Gastrocnemius medialis (tissue), 4 donors: ENCODE results near the gene OXCT1.

ENCODE experiments used
- POLR2A ChIP-seq, 2 donors: fragments of 450-650 bp; IDR thresholded peaks; one replicate each; pipeline ENCODE4 v1.6.1; 2017; ENCODE audit warnings: antibody characterized with exemption in 2 of 2, mild to moderate bottlenecking in 2 of 2, moderate library complexity in 2 of 2
- TF ChIP-seq, protein P1 (sequence below), 5 experiments: fragments of 450-650 bp in 3 of 5; fragments of 200-600 bp in 2 of 5; sonication (generic) in 2 of 5; IDR thresholded peaks in 4 of 5; conservative IDR thresholded peaks in 1 of 5; 1 replicate in 4 of 5; 2 replicates in 1 of 5; pipeline ENCODE4 v1.5.1; 2016 to 2019; ENCODE audit warnings: antibody characterized with exemption in 5 of 5, mild to moderate bottlenecking in 3 of 5, moderate library complexity in 3 of 5

DNA sequence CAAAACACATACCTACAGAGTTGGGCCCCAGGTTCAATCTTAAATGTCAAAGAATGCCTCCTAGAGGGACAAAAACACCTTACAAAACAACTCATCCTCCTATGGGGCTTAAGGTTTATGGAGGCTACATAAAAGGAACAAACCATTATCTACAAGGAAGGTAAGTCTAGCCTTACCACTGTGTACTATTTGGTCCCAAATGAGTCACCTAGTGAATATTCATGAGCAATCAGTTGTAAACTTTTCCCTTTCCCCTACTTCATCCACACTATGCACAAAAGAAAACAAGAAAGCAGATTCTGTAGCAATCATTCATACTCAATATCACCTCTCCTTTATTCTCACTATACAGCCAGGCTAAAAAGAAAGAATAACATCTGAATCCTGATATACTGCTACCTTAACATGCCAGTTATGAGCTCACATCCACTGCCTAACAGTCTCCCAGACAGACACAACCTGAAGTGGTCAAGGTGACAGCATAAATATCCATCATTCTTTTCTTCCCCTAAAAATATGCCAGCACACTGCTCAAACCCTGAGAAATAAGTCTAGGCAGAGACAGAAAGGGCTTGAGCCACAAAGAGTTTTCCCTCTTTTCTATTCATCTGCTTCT is 6.2 kb downstream of the OXCT1 start:
- TF ChIP-seq, protein P1, sequence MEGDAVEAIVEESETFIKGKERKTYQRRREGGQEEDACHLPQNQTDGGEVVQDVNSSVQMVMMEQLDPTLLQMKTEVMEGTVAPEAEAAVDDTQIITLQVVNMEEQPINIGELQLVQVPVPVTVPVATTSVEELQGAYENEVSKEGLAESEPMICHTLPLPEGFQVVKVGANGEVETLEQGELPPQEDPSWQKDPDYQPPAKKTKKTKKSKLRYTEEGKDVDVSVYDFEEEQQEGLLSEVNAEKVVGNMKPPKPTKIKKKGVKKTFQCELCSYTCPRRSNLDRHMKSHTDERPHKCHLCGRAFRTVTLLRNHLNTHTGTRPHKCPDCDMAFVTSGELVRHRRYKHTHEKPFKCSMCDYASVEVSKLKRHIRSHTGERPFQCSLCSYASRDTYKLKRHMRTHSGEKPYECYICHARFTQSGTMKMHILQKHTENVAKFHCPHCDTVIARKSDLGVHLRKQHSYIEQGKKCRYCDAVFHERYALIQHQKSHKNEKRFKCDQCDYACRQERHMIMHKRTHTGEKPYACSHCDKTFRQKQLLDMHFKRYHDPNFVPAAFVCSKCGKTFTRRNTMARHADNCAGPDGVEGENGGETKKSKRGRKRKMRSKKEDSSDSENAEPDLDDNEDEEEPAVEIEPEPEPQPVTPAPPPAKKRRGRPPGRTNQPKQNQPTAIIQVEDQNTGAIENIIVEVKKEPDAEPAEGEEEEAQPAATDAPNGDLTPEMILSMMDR (IDR thresholded peaks at IDR 0.05 in 4 of 5, conservative IDR thresholded peaks at IDR 0.05 in 1 of 5): no peak
- no peak for TF ChIP-seq POLR2A (IDR thresholded peaks at IDR 0.05)
